Upper lobe of left lung (tissue), 6 donors: Measurements from ENCODE around the gene RASD2. TPM values are rescaled to one million over a fixed set of nuclear protein-coding genes. Genes with fewer than 3 reads are reported as not detected.

ENCODE experiments used
- ATAC-seq, 2 donors: fragments of 200-7000 bp; cut with Tn5 transposase; one replicate each; pipeline ENCODE4 v1.9.1; 2022; ENCODE audit warnings: mild to moderate bottlenecking in 2 of 2, moderate library complexity in 2 of 2; ENCODE audit not compliant: low FRiP score in 2 of 2
- DNase-seq, 2 donors: peaks; one replicate each; pipeline ENCODE4 v3.0.0-alpha.2; 2019 to 2020
- H3K27ac ChIP-seq, 4 donors: fragments of 200-600 bp; sonication (generic); one replicate each; pipeline ENCODE4 v1.5.1; 2016 to 2019
- H3K27me3 ChIP-seq, 4 donors: fragments of 200-600 bp; sonication (generic); one replicate each; pipeline ENCODE4 v1.5.1; 2017 to 2019
- H3K36me3 ChIP-seq, 4 donors: fragments of 200-600 bp; sonication (generic); one replicate each; pipeline ENCODE4 v1.5.1; 2016 to 2019
- H3K4me1 ChIP-seq, 4 donors: fragments of 200-600 bp; sonication (generic); one replicate each; pipeline ENCODE4 v1.5.1; 2018 to 2019
- H3K4me3 ChIP-seq, 4 donors: fragments of 200-600 bp; sonication (generic); one replicate each; pipeline ENCODE4 v1.5.1; 2017 to 2019; ENCODE audit warnings: mild to moderate bottlenecking in 2 of 4, moderate library complexity in 1 of 4
- H3K9me3 ChIP-seq, 4 donors: fragments of 200-600 bp; sonication (generic); one replicate each; pipeline ENCODE4 v1.5.1; 2018 to 2019
- CTCF ChIP-seq, 6 experiments: fragments of 450-650 bp in 4 of 6; fragments of 200-600 bp in 2 of 6; sonication (generic) in 2 of 6; IDR thresholded peaks; one replicate each; pipeline ENCODE4 v1.5.1; 2016 to 2019; ENCODE audit warnings: antibody characterized with exemption in 6 of 6
- EP300 ChIP-seq, 4 donors: sonication (generic); formaldehyde crosslinking; IDR thresholded peaks; one replicate each; pipeline ENCODE4 v1.5.1; 2017; ENCODE audit warnings: antibody characterized with exemption in 4 of 4, control low read depth in 2 of 4
- POLR2A ChIP-seq, 4 donors: fragments of 450-650 bp; IDR thresholded peaks; one replicate each; pipeline ENCODE4 v1.5.1; 2016 to 2017; ENCODE audit warnings: antibody characterized with exemption in 4 of 4, mild to moderate bottlenecking in 2 of 4
- POLR2AphosphoS5 ChIP-seq, 2 donors: sonication (generic); formaldehyde crosslinking; IDR thresholded peaks; one replicate each; pipeline ENCODE4 v1.5.1; 2017; ENCODE audit warnings: antibody characterized with exemption in 2 of 2
- WGBS, 2 donors: methylation state at CpG; one replicate each; pipeline ENCODE4 v1.1.5; 2017 to 2018; 5-methylcytosine and 5-hydroxymethylcytosine counted together
- total RNA-seq, 6 donors: library from RNA; depleted of rRNA in 4 of 6; stranded (reverse); fragments of >200 nt in 4 of 6; gene quantifications; one replicate each; pipeline versions ENCODE4 v1.1.0 to v1.2.1, GENCODE V29; 2016 to 2021
- donor health status: DM: no; HTN: no; CAD: no; lungs with moderate emphysema.
- donor health status: DM: no; HTN: yes; CAD: no; lungs with severe emphysema.

RASD2 gene
- total RNA-seq, 6 donors from 2014 or later, result 0.49 to 4.2 (median 1.7) TPM

- no peaks in the 10 kb centered on the region for H3K27me3 ChIP-seq
- WGBS, 2 donors, result 41 to 43% methylated on average over 12 to 16 of the region's 16 CpGs
- no peak overlapping the region for H3K4me3 ChIP-seq
- TF ChIP-seq POLR2AphosphoS5 (IDR thresholded peaks at IDR 0.05), result no peak
- no peak for TF ChIP-seq CTCF (IDR thresholded peaks at IDR 0.05)
- TF ChIP-seq EP300 (IDR thresholded peaks at IDR 0.05), result no peak
- TF ChIP-seq POLR2A (IDR thresholded peaks at IDR 0.05), result no peak
- H3K4me1 ChIP-seq, result peaks cover 0 to 2% (median 0%) of the 10 kb centered on the region in 4 donors
- DNase-seq, result no peak
- no peak for ATAC-seq
- no peaks in the 10 kb centered on the region for H3K9me3 ChIP-seq
- no peaks in the 10 kb centered on the region for H3K36me3 ChIP-seq
- H3K27ac ChIP-seq, result no peak overlapping the region
Observed at GRCh38 chr22:35521358-35522224, 19.0 kb upstream of the RASD2 start.

DNA sequence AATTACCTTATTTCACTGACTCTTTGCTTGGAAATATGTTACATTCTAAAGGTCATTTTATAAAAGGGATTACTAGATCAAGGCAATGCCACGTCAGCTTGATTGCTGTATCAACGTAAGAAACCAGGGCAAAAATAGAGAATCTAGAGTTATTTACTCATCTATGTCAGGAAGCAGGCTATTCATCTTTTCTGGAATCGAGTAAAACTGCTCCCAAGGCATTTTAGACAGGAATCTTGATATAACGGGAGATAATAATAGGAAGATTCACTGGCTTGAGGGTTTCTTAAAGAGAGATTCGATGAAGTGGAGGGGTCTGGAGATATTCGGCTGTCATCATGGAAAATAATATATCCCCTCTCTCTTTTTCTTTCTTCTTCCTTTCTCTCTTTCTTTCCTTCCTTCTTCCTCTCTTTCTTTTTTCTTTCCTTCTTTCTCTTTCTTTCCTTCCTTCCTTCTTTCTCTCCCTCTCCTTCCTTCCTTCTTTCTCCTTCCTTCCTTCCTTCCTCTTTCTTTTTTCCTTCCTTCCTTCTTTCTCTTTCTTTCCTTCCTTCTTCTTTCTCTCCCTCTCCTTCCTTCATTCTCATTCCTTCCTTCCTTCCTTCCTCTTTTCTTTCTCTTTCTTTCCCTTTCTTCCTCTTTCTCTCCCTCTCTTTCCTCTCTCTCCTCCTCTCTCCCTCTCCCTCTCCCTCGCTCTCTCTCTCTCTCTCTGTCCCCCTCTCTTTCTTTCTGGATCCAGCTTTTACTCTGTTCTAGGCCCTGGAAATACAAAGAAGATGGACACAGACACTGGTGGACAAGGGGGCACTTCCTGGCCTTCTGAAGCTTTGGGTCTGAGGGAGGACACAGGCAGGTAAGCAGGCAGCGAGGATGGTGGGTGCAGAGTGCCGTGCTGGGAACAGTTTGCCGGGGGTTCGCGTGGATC is 18.1 kb upstream of the RASD2 start:
- no peak for ATAC-seq
- H3K4me3 ChIP-seq, result no peak overlapping the region
- peaks cover 0 to 2% (median 0%) of the 10 kb centered on the region in 4 donors for H3K4me1 ChIP-seq
- no peaks in the 10 kb centered on the region for H3K36me3 ChIP-seq
- no peaks in the 10 kb centered on the region for H3K27me3 ChIP-seq
- TF ChIP-seq EP300 (IDR thresholded peaks at IDR 0.05), result no peak
- no peak for TF ChIP-seq POLR2AphosphoS5 (IDR thresholded peaks at IDR 0.05)
- no peak for TF ChIP-seq POLR2A (IDR thresholded peaks at IDR 0.05)
- no peak for TF ChIP-seq CTCF (IDR thresholded peaks at IDR 0.05)
- no peaks in the 10 kb centered on the region for H3K9me3 ChIP-seq
- no peak for DNase-seq
- no peak overlapping the region for H3K27ac ChIP-seq
- 62 to 73% methylated on average over 10 to 12 of the region's 12 CpGs for WGBS, 2 donors

DNA sequence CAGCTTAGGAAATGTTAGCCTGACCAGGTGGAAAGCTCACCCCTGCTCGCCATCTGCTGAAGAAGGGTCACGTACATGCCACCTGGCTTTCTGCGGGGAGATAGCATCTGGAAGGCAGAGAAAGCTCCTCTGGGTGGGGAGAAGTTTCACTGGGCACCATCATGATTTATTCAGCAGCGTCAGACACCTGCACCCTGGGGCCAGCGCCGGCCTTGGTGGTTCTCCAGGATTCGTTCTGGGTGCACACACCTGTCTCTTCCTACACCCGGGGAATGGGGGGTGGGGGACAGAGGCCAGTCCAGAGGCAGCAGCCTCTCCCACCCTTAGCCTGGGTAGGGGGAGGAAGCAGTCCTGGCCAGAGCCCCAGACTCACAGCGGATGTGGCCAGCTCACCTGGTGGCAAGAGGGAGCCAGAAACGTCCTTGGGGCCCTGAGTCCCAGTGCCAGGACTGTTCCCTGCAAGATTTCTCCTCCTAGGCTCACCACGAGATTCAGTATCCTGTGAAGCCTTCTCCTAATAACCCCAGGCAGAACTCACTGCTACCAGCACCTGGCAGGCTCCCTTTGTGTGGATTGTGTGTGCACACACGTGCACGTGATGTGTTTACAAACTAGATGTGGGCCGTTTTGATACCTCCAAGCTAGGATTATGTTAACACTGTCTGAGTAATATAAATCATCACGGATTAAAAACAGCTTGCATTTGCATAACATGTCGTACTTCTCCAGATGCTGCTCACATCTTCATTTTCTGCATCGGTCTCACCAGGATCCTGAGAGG is 17.3 kb upstream of the RASD2 start:
- no peak for ATAC-seq

More for the DNA sequence above, 17.3 kb upstream of the RASD2 start:
- TF ChIP-seq POLR2AphosphoS5 (IDR thresholded peaks at IDR 0.05), result no peak
- TF ChIP-seq CTCF (IDR thresholded peaks at IDR 0.05), result no peak
- TF ChIP-seq EP300 (IDR thresholded peaks at IDR 0.05), result no peak
- TF ChIP-seq POLR2A (IDR thresholded peaks at IDR 0.05), result no peak
- Histone ChIP-seq H3K27ac (no peak overlapping the region), H3K36me3 (no peaks in the 10 kb centered on the region), H3K4me3 (no peak overlapping the region), H3K4me1 (peaks cover 0 to 2% (median 0%) of the 10 kb centered on the region in 4 donors), H3K9me3 (no peaks in the 10 kb centered on the region), H3K27me3 (no peaks in the 10 kb centered on the region)
- 72 to 77% methylated on average over 12 to 17 of the region's 17 CpGs for WGBS, 2 donors
- DNase-seq, result peak in 1 of 2 donors; percentile 59
